GM21825 (cell line): ENCODE data around the gene BGN.

Experiments
- ATAC-seq: cut with Tn5 transposase; IDR thresholded peaks from one replicate; pipeline ENCODE4 v1.9.1; 2021; ENCODE audit warnings: mild to moderate bottlenecking, moderate library complexity; ENCODE audit not compliant: unreplicated experiment

The BGN gene

DNA sequence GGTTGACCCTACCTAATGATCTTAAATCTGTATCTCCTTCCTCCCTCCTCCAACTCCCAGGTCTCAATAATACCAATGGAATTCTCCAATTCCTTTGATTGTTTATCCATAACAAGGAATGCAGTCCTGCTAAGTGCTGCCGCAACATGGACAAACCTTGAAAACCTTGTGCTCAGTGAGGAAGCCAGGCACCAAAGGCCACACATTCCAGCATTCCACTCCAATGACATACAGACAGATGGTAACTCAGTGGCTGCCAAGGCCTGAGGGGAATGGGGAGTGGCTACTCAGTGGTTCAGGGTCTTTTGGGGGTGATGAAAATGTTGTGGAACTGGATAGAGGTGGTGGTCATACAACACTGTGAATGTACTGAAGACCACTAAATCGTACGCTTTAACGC, 34.8 kb upstream of the BGN start:
- ATAC-seq: no peak

DNA sequence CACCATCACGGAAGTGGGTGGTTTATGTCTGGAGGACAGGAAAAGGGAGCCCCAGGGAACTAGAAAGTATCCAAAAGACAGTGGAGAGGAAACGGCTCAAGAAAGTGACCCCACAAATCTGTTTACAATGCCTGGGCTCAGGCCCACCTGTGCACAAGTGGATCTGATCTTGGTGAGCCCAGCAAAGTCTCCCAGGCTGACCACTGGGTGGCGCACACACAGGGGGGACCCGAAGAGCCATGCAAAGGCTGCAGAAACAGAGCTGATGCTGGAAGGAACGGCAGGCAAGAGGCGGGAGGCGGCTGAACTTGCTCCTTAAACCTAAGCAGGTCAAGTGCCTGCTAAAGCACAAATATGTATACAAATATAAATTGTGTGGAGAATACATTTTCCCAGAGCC, 34.0 kb upstream of the BGN start:
- ATAC-seq: no peak

DNA sequence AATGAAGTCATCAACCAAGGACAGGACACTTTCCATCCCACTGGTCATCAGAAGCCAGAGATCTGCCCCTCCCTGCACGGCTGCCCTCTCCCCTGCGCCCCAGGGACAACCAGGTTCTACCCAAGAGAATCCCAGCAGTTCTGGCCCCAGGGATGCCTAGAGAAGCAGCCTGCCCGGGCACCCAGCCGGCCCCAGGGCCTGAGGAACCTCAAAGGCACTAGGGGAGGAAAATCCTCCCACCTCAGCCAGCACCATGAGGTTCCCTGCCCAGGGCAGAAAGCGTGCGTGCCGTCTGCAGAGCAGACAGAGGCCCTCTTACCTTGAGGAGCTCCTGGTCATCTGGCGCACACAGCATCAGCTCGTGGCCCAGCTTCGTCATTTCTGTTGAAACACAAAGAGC, 32.5 kb upstream of the BGN start:
- no peak for ATAC-seq

GRCh38 chrX:153463031-153463430, 31.7 kb upstream of the BGN start:
- no peak for ATAC-seq

GRCh38 chrX:153463556-153463955, 31.2 kb upstream of the BGN start:
- ATAC-seq: no peak

- no peak for ATAC-seq
Observed at GRCh38 chrX:153464116-153464515, 30.7 kb upstream of the BGN start.

- ATAC-seq: no peak
Observed at GRCh38 chrX:153465691-153466380, 28.9 kb upstream of the BGN start.

- ATAC-seq: no peak
Observed at GRCh38 chrX:153468008-153468580, 26.7 kb upstream of the BGN start.

GRCh38 chrX:153469811-153470410, 24.9 kb upstream of the BGN start:
- ATAC-seq: peak; percentile 30

DNA sequence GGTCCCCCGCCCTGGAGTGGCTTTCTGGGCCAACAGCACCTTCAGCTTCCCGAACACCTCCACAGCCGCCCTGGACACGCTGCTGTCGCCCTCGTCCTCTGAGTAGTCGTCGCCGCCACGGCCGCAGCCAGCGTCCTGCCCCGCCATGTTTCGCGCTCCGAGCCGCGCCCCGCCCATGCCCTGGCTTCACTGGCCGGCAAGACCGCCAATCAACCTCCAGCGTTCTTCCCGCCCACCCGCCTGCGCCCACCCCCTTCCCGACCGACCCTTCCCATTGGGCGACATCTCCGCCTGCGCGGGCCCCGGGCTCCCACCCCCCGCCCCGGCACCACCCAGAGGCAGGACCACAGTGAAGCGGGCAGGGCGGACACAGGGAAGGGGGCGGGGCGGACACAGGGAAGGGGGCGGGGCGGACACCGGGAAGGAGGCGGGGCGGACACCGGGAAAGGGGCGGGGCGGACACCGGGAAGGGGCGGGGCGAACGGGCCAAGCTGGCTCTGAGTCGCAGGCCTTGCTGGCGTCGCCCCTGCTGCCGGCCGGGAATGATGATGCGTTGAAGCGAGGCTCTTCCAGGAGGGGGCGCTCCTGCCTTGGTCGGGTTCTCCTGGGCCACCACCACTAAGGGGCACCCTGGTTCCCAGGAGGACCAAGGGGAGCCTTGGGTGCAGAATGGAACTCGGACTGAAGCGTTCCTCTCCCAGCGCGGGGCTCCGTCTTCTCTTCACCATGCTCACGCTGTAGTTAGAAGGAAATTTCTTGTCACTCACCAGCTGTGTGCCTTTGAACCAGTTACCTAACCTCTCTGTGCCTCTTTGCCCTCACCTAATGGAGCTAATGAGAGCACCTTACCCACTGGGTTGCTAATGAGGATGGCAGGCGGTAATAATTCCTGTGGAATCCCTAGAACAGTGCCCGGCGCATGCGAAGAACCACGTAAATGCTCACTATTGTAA, 24.1 kb upstream of the BGN start, which contains the start of gene HAUS7:
HAUS7 (minus strand) TSS at position 166 of the 953 bp plus-strand sequence; CDS start at position 147, 19 bp downstream.
- peak; percentile 79 for ATAC-seq

GRCh38 chrX:153471663-153472280, 23.0 kb upstream of the BGN start:
- ATAC-seq: no peak

DNA sequence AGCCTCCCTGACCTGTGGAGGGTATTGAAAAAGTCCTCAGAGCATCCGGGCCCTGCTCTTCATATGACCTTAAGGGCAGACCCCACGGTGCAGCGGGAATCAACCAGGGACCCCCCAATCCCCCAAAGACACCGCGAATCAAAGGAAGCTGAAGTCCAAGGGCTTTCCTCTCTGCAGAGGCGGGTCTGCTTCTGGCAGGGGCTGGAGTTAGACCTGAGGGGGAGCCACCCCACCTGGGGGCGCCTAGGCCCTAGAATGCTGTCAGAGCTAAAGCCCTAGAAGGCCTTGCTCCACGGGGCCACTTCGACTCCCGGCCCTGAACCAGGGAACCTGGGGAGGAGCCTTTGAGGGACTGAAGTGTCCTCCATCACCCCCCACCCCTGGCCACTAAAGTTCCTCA, 21.7 kb upstream of the BGN start:
- no peak for ATAC-seq

DNA sequence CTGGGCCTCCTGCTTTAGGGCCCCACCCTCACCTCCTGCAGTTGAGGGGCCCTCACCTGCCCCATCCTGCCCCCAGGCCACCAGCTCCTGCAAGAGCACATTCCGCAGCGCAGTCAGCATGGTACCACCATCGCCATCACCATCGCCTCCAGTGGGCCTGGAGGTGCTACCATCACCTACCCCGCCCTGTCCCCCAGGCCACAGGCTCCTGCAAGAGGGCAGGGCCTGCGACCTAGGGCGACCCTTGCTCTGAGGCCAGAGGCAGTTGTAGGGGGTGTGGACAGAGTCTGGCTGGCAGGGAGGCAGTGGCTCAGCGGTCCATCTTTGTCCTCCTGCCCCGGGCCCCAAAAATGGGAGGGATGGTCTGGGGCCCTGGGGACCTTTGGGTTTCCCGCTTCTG, 20.5 kb upstream of the BGN start:
- no peak for ATAC-seq

DNA sequence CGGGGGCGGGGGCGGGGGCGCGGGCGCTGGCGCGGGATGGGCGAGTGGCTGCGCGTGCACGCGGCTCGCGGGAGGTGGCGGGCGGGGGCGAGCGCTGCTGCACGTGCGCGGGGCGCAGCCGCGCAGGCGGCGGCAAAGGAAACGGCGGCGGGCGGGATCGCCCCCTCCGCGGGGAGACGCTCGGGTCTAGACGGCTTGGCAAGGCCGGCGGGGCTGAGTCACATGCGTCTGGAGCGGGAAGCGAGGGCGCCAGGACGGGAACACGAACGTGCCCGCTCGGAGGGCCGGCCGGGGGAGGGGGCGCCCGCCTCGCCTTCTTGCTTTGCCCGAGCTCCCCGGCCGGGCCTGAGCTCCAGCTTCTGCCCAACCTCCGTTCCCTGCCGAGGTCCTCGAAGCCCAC, 20.1 kb upstream of the BGN start:
- no peak for ATAC-seq

DNA sequence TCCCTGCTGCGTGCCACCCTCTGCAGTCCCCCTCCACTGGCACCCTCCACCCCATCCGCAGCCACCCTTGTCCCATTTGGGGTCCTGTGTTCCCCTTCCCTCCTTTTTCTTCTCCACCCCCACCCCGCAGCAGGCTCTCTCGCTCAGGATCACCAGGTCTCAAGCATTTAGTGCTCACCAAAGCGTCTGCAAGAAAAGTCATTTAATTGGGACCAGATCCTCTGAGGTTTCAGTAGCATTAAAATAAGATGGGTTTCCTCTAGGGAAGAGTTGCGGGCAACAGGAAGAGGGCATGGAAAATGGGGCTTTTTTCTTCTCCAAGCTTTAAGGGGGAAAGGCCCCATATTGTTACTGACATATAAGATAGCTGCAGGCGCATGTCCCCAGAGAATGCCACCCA, 19.5 kb upstream of the BGN start:
- no peak for ATAC-seq

DNA sequence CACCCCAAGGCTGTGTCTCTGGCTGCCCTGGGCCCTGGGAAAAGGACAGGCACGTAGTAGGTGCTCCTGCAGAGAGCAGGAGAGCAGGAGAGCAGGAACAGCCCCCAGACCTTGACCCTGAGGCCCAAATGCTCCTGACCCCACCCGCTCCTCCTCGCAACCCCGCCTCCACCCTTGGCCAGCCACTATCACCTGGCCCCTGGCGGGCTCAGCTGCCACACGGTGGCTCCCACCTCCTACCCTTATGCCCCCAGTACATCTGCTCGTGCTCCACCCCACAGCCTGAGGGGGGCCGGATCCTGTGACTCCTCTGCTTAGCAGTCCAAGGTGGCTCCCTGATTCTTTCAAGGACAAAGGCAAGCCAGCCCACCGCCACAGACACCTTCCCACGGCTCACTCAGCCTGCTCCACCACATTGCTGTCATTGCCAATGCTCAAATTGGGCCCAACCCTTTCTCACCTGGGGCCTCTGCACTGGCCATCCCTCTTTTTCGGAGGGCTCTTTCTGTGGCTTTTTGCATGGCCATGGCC, 19.0 kb upstream of the BGN start:
- no peak for ATAC-seq

- ATAC-seq: no peak
Observed at GRCh38 chrX:153476666-153477363, 18.0 kb upstream of the BGN start.

- no peak for ATAC-seq
Observed at GRCh38 chrX:153477364-153477857, 17.4 kb upstream of the BGN start.

GRCh38 chrX:153477901-153478300, 16.9 kb upstream of the BGN start:
- no peak for ATAC-seq

GRCh38 chrX:153478746-153479145, 16.0 kb upstream of the BGN start:
- ATAC-seq: no peak
